ENCODE data around the gene BAMBI.

The BAMBI gene

GRCh38 chr10:28686835-28687682, 9.7 kb downstream of the BAMBI start:
- in situ Hi-C loops (cut with MboI; ENCODE audit: low pct_unique_long_range_greater_than_20kb, low sequenced_read_pairs, unreplicated experiment), result no loop called here
- no peak for TF ChIP-seq CTCF (IDR thresholded peaks at IDR 0.05; ENCODE audit: extremely low read depth, insufficient read depth, missing control alignments)
- no peak for DNase-seq (ENCODE audit: low spot score)

DNA sequence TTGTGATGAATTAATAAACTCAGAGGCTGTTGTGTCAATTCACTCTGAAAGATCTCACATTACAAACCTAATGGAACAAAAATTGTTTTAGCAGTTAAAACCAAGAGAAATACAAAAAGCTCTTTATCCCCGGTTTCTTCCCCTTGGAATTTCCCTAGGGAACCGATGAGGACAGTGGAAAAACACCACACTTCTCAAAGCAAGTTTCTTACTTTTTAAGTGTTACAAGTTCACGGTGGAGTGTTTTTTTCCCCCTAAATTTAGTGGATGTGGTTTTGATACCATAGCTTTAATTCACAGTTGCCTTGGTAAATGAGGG, 10.3 kb downstream of the BAMBI start:
- in situ Hi-C loops (cut with MboI; ENCODE audit: low pct_unique_long_range_greater_than_20kb, low sequenced_read_pairs, unreplicated experiment), result no loop called here
- no peak for TF ChIP-seq CTCF (IDR thresholded peaks at IDR 0.05; ENCODE audit: extremely low read depth, insufficient read depth, missing control alignments)
- DNase-seq (ENCODE audit: low spot score), result no peak

- no peak for TF ChIP-seq CTCF (IDR thresholded peaks at IDR 0.05; ENCODE audit: extremely low read depth, insufficient read depth, missing control alignments)
- DNase-seq (ENCODE audit: low spot score), result no peak
- in situ Hi-C loops (cut with MboI; ENCODE audit: low pct_unique_long_range_greater_than_20kb, low sequenced_read_pairs, unreplicated experiment), result no loop called here
These were observed 13.2 kb downstream of the BAMBI start for GRCh38 chr10:28690545-28690944.

DNA sequence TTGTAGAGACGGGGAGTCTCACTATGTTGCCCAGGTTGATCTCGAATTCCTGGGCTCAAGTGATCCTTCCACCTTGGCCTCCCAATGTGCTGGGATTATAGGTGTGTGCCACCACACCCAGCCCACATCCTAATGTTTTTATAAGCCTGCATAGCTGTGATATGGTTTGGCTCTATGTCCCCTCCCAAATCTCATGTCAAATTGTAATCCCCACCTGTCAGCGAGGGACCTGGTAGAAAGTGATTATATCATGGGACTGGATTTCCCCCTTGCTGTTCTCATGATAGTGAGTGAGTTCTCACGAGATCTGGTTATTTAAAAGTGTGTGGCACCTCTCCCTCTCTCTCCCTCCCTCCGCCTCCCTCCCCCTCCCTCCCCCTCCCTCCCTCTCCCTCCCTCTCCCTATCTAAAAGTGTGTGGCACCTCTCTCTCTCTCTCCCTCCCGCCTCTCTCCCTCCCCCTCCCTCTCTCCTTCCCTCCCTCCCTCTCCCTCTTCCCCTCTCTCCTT, 13.9 kb downstream of the BAMBI start:
- in situ Hi-C loops (cut with MboI; ENCODE audit: low pct_unique_long_range_greater_than_20kb, low sequenced_read_pairs, unreplicated experiment), result no loop called here
- DNase-seq (ENCODE audit: low spot score), result no peak
- no peak for TF ChIP-seq CTCF (IDR thresholded peaks at IDR 0.05; ENCODE audit: extremely low read depth, insufficient read depth, missing control alignments)

GRCh38 chr10:28692050-28692449, 14.7 kb downstream of the BAMBI start:
- TF ChIP-seq CTCF (IDR thresholded peaks at IDR 0.05; ENCODE audit: extremely low read depth, insufficient read depth, missing control alignments), result no peak
- DNase-seq (ENCODE audit: low spot score), result no peak
- in situ Hi-C loops (cut with MboI; ENCODE audit: low pct_unique_long_range_greater_than_20kb, low sequenced_read_pairs, unreplicated experiment), result no loop called here

DNA sequence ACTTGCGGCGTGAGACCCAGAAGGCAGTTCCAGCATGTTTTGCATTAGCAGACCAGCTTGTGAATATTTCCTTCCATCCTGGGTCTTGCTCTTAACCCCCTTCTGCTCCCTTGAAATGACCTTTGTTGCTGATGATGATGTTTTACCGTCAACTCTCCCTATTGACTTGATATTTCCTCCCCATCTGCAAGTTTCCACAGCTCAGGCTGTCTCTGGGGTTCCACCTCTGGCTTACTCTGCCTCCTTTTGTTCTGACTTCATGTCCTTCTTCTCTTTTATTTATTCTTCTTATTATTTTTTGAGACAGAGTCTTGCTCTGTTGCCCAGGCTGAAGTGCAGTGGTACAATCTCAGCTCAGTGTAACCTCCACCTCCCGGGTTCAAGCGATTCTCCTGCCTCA, 17.2 kb downstream of the BAMBI start:
- TF ChIP-seq CTCF (IDR thresholded peaks at IDR 0.05; ENCODE audit: extremely low read depth, insufficient read depth, missing control alignments), result no peak
- no peak for DNase-seq (ENCODE audit: low spot score)
- in situ Hi-C loops (cut with MboI; ENCODE audit: low pct_unique_long_range_greater_than_20kb, low sequenced_read_pairs, unreplicated experiment), result no loop called here
